HEK293T (cell line): ENCODE measurements around the gene ZNF48.
A peak's percentile ranks its signal among the peaks of the same experiment; 100 is the strongest.
"Not testable (repeated sequence)": the region's sequence is repeated elsewhere in the genome, so short reads cannot be mapped to it uniquely, and the experiment has no call there.

Source experiments
- CTCF ChIA-PET: fragments of 350-600 bp; formaldehyde crosslinking; extraction: SDS; loops from one replicate; lab custom pipeline; 2021; ENCODE audit warnings: antibody characterized with exemption, inconsistent platforms; lab: Yijun Ruan, JAX
- POLR2A ChIA-PET: fragments of 350-600 bp; formaldehyde crosslinking; extraction: SDS; loops from one replicate; lab custom pipeline; 2020; ENCODE audit warnings: antibody characterized with exemption, inconsistent platforms; lab: Yijun Ruan, JAX
- DNase-seq: peaks from one replicate; pipeline ENCODE4 v3.0.0; 2012; ENCODE audit warnings: mixed read lengths; ENCODE audit errors: extremely low spot score
- ARNT ChIP-seq: fragments of 450-650 bp; IDR thresholded peaks from 2 replicates; pipeline ENCODE4 v1.6.1; 2017; ENCODE audit warnings: mild to moderate bottlenecking
- BHLHE40 ChIP-seq: fragments of 450-650 bp; IDR thresholded peaks from 2 replicates; pipeline ENCODE4 v1.6.1; 2016; ENCODE audit warnings: mild to moderate bottlenecking, moderate library complexity, borderline replicate concordance
- CTBP1 ChIP-seq: fragments of 450-650 bp; IDR thresholded peaks from 2 replicates; pipeline ENCODE4 v1.6.1; 2016; ENCODE audit warnings: borderline replicate concordance
- ELF4 ChIP-seq: fragments of 450-650 bp; IDR thresholded peaks from 2 replicates; pipeline ENCODE4 v1.6.1; 2017; ENCODE audit warnings: antibody characterized with exemption
- FOXA1 ChIP-seq: fragments of 450-650 bp; IDR thresholded peaks from 2 replicates; pipeline ENCODE4 v1.6.1; 2016; ENCODE audit warnings: mild to moderate bottlenecking
- FOXK2 ChIP-seq: fragments of 450-650 bp; IDR thresholded peaks from 2 replicates; pipeline ENCODE4 v1.6.1; 2016; ENCODE audit warnings: mild to moderate bottlenecking
- FOXM1 ChIP-seq: fragments of 450-650 bp; IDR thresholded peaks from 2 replicates; pipeline ENCODE4 v1.6.1; 2017; ENCODE audit warnings: mild to moderate bottlenecking, borderline replicate concordance
- HDGF ChIP-seq: fragments of 450-650 bp; IDR thresholded peaks from 2 replicates; pipeline ENCODE4 v1.6.1; 2017; ENCODE audit warnings: antibody characterized with exemption, borderline replicate concordance
- L3MBTL2 ChIP-seq: fragments of 450-650 bp; conservative IDR thresholded peaks from 2 replicates; pipeline ENCODE4 v1.6.1; 2016; ENCODE audit warnings: mild to moderate bottlenecking
- LEF1 ChIP-seq: fragments of 450-650 bp; IDR thresholded peaks from 2 replicates; pipeline ENCODE4 v1.6.1; 2017; ENCODE audit warnings: mild to moderate bottlenecking, borderline replicate concordance
- NFRKB ChIP-seq: fragments of 450-650 bp; IDR thresholded peaks from 2 replicates; pipeline ENCODE4 v1.6.1; 2016; ENCODE audit warnings: mild to moderate bottlenecking, moderate library complexity
- SP1 ChIP-seq: fragments of 450-650 bp; IDR thresholded peaks from 2 replicates; pipeline ENCODE4 v1.6.1; 2017
- SUZ12 ChIP-seq: fragments of 450-650 bp; IDR thresholded peaks from 2 replicates; pipeline ENCODE4 v1.6.1; 2016; ENCODE audit warnings: mild to moderate bottlenecking
- ZNF384 ChIP-seq: fragments of 450-650 bp; IDR thresholded peaks from 2 replicates; pipeline ENCODE4 v1.6.1; 2016
- TF ChIP-seq, protein P1 (sequence below): fragments of 450-650 bp; IDR thresholded peaks from 2 replicates; pipeline ENCODE4 v1.6.1; 2016

The ZNF48 gene

DNA sequence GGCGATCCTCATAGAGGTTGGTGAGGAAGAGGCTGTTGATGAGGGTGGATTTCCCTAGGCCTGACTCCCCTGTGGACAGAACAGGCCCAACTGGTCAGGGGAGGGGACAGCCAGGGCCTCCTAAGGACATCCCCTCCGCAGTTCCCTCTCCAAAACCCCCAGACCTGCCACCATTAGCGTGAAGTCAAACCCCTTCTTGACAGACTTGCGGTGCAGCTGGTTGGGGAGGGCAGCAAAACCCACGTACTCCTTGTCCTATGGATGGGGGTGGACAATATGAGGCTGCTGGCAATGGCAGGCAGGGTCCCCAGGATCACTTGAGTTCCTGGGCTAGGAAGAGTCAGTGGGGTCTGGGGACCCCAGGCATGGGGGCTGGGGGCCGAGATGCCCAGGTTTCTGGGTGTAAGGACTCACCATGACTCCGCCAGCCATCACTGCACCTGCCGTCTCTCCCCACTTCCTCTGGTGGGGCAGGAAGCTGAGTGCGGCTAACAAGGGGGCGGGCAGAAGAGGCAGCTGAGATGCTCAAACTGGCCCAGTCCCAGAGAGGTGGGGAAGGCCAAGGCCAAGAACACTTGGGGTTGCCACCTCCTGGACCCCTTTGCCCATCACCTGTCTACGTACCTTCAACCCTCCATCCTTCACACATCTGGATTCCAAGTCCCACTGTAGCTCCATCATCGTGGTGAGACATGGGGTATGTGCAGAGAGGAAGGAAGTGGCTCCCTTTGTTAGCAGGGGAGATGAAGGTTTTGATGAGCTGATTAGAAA, 12.9 kb upstream of the ZNF48 start, which contains the start of gene SEPTIN1:
Gene SEPTIN1, minus strand, starts transcription at position 451 of the 771 bp plus-strand sequence. Its CDS starts 19 bp downstream, at position 432.
- no peak for DNase-seq
- POLR2A ChIA-PET, result interaction anchor here (1.0 to 9.4 kb wide), 5 partner anchors 9 to 27 kb away, joined by 3 to 75 read pairs (median 9); partner anchors contain the start of genes CD2BP2, ZNF48 and ZNF771
- TF ChIP-seq HDGF (no peak), BHLHE40 (no peak), SP1 (no peak), LEF1 (no peak)
- CTCF ChIA-PET, result interaction anchor here (1.0 kb wide), 1 partner anchor 25 kb away, joined by 3 read pairs; the partner anchor contains the start of gene ZNF771

DNA sequence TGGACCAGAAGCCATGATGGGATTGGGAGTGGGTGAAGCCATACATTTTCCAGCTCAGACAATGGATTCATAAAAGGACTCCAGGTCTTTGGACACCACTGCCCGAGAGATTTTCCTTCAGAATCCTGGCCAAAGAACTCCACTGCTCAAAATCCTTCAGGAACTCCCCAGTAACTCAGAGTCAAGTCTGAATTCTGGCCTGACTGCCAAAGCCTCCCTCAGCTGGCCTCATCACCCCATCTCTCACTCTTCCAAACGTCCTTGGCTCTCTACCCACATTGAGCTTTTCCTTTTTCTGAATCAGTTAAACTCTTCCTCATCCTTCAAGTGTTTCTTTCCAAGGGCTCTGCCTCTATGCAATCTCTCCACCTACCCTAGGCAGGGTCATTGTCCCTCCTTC, 11.7 kb upstream of the ZNF48 start:
- no peak for TF ChIP-seq FOXK2
- no peak for TF ChIP-seq BHLHE40
- TF ChIP-seq SUZ12, result no peak
- TF ChIP-seq, protein P1, sequence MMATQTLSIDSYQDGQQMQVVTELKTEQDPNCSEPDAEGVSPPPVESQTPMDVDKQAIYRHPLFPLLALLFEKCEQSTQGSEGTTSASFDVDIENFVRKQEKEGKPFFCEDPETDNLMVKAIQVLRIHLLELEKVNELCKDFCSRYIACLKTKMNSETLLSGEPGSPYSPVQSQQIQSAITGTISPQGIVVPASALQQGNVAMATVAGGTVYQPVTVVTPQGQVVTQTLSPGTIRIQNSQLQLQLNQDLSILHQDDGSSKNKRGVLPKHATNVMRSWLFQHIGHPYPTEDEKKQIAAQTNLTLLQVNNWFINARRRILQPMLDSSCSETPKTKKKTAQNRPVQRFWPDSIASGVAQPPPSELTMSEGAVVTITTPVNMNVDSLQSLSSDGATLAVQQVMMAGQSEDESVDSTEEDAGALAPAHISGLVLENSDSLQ, result no peak
- no peak for TF ChIP-seq CTBP1
- no peak for TF ChIP-seq FOXA1
- TF ChIP-seq ZNF384, result no peak
- TF ChIP-seq ARNT, result no peak
- no peak for TF ChIP-seq L3MBTL2
- TF ChIP-seq SP1, result no peak
- CTCF ChIA-PET, result interaction anchor here (0.9 to 1.0 kb wide), 3 partner anchors 24 to 243 kb away, joined by 3 read pairs; partner anchors contain the start of genes DCTPP1 and ZNF771
- DNase-seq, result no peak
- POLR2A ChIA-PET, result interaction anchor here (1.5 to 9.4 kb wide), 4 partner anchors 8 to 24 kb away, joined by 4 to 75 read pairs (median 16); partner anchors contain the start of genes ZNF48 and ZNF771

DNA sequence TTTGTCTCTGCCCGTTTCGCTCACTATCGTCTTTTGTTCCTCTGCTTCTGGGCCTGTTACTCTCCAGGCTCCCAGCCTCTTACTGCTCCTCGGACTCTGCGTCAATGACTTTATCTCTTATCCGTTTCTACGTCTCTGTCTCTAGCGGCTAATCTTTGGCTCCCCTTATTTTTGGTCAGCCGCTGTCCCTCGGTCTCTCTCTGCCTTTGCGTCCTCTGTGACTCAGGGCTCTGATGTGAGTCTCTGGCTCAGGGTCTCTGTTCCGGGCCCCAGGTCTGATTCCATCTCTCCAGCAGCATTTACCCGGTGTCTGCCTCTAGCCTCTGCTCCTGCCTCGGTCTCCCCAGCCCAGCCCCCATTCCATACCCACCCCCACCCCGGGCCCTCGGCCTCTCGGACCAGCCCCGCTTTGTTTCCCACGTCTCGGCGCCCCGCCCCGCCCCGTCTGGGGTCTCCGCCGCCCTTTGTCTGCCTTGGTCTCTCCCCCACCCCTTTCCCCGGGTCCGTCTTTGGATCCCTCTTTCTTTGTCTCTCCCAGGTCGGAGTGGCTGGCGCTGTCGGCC, 547 bp upstream of the ZNF48 start:
- no peak for DNase-seq
- POLR2A ChIA-PET, result interaction anchor here (0.6 to 5.0 kb wide), 19 partner anchors 8 to 349 kb away, joined by 3 to 97 read pairs (median 5); partner anchors contain the start of genes CD2BP2, CORO1A, DCTPP1 and SEPTIN1
- no peak for TF ChIP-seq FOXK2
- no peak for TF ChIP-seq CTBP1
- TF ChIP-seq HDGF, result no peak
- TF ChIP-seq BHLHE40, result no peak
- no peak for TF ChIP-seq FOXM1
- TF ChIP-seq, protein P1, result no peak
- no peak for TF ChIP-seq SP1
- CTCF ChIA-PET, result interaction anchor here (0.8 to 2.1 kb wide), 7 partner anchors 10 to 35 kb away, joined by 3 to 15 read pairs (median 6); partner anchors contain the start of genes DCTPP1 and ZNF771

DNA sequence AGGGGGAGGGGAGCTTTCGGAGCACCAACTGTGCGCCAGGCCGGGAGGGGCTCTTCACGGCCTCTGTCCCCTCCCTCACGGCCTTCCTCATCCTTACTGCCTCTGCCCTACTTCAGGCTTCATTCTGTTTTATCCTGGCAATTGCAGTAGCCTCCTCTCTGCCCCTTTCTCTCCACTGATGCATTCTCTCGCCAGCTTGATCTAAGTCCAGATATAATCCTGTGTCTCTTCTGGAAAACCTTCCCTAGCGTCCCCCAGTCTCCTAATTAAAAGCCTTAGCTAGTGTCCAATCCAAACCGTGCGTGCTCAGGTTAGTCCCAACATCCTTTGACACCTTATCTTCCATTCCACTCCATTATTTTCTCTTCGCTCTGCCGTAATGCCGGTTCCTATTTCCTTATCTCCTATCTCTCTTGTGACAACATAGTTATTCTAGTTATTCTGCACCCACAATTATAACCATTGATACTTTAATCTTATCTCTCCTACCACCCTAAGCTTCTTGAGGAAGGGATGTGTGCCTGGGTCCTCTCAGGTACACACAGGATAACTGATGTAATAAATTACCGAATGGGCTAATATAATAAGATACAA, 869 bp downstream of the ZNF48 start:
- TF ChIP-seq HDGF (0 out of 2 replicates have a peak, but pooled peaks have one; percentile 16), SP1 (no peak), FOXA1 (no peak), BHLHE40 (no peak)
- POLR2A ChIA-PET, result interaction anchor here (0.6 to 5.0 kb wide), 18 partner anchors 7 to 300 kb away, joined by 3 to 97 read pairs (median 6); partner anchors contain the start of genes CD2BP2, CORO1A, DCTPP1 and SEPTIN1
- CTCF ChIA-PET, result interaction anchor here (1.0 to 2.1 kb wide), 9 partner anchors 9 to 233 kb away, joined by 3 to 15 read pairs (median 6); partner anchors contain the start of gene ZNF771
- peak; percentile 69 for DNase-seq

DNA sequence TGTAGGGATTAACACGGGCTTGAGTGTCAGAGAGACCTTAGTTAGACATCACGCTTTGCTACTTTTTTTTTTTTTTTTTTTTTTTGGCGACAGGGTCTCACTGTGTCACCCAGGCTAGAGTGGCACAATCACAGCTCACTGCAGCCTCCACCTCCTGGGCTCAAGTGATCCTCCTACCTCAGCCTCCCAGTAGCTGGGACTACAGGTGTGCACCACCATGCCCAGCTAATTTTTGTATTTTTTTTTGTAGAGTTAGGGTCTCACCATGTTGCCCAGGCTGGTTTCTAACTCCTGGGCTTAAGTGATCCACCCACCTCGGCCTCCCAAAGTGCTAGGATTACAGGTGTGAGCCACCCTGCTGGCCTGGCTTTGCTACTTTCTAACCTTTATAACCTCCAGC, 1.4 kb downstream of the ZNF48 start:
- CTCF ChIA-PET, result interaction anchor here (1.0 to 2.1 kb wide), 4 partner anchors 10 to 233 kb away, joined by 5 to 15 read pairs (median 8); partner anchors contain the start of gene ZNF771
- POLR2A ChIA-PET, result interaction anchor here (0.6 to 5.0 kb wide), 9 partner anchors 8 to 300 kb away, joined by 3 to 97 read pairs (median 6); partner anchors contain the start of genes SEPTIN1, TBC1D10B, YPEL3 and ZNF689
- DNase-seq, result not testable (repeated sequence)

DNA sequence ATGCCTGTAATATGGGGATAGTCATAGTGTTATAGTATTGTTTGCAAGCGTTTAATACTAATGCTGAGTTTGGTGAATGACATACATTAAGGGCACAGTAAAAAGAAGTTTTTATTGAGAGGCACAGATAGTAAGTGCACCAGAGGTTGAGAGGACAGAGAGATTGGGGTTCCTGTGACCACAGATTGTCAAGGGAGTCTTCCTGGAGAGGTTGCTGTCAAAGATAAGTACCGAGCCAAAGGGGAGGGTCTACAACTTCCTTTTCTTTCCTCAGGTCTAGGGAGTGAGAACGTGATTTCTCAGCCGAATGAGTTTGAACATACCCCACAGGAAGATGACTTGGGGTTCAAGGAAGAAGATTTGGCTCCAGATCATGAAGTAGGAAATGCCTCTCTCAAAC, 1.8 kb downstream of the ZNF48 start:
- CTCF ChIA-PET, result interaction anchor here (1.7 kb wide), 1 partner anchor 219 kb away, joined by 6 read pairs; no protein-coding TSS in a partner anchor
- TF ChIP-seq L3MBTL2 (no peak), CTBP1 (no peak), NFRKB (no peak), ELF4 (no peak), FOXK2 (no peak), BHLHE40 (no peak), ARNT (no peak), SP1 (no peak), FOXA1 (no peak)
- TF ChIP-seq, protein P1, result no peak
- no peak for DNase-seq
- POLR2A ChIA-PET, result interaction anchor here (1.3 to 5.0 kb wide), 2 partner anchors 11 to 17 kb away, joined by 7 to 75 read pairs; partner anchors contain the start of genes SEPTIN1 and ZNF771
